Gastrocnemius medialis (tissue), 4 donors: ENCODE results near the gene ATG7.

Experiments used
- CTCF ChIP-seq, 5 experiments: fragments of 450-650 bp in 3 of 5; fragments of 200-600 bp in 2 of 5; sonication (generic) in 2 of 5; IDR thresholded peaks in 4 of 5; conservative IDR thresholded peaks in 1 of 5; 1 replicate in 4 of 5; 2 replicates in 1 of 5; pipeline ENCODE4 v1.5.1; 2016 to 2019; ENCODE audit warnings: antibody characterized with exemption in 5 of 5, mild to moderate bottlenecking in 3 of 5, moderate library complexity in 3 of 5
- POLR2A ChIP-seq, 2 donors: fragments of 450-650 bp; IDR thresholded peaks; one replicate each; pipeline ENCODE4 v1.6.1; 2017; ENCODE audit warnings: antibody characterized with exemption in 2 of 2, mild to moderate bottlenecking in 2 of 2, moderate library complexity in 2 of 2

GRCh38 chr3:11379824-11380701, 107.9 kb downstream of the ATG7 start:
- TF ChIP-seq CTCF (IDR thresholded peaks at IDR 0.05 in 4 of 5, conservative IDR thresholded peaks at IDR 0.05 in 1 of 5) (no peak), POLR2A (IDR thresholded peaks at IDR 0.05) (no peak)
